ENCODE measurements around the gene IFRD2. TPM values are rescaled to one million over a fixed set of nuclear protein-coding genes. Genes with fewer than 3 reads are reported as not detected.

Gene IFRD2
- total RNA-seq, 1 donor from 2014 or later = 51.2 TPM

GRCh38 chr3:50242381-50242770 lies 49.9 kb downstream of the IFRD2 start:
- ATAC-seq (no peak), DNase-seq (ENCODE audit: low spot score) (no peak)
- intact Hi-C loops (cut with DNase I) = no loop called here

GRCh38 chr3:50241713-50242380 lies 50.4 kb downstream of the IFRD2 start:
- ATAC-seq (no peak), DNase-seq (ENCODE audit: low spot score) (no peak)
- intact Hi-C loops (cut with DNase I) = no loop called here

GRCh38 chr3:50241163-50241562 lies 51.1 kb downstream of the IFRD2 start:
- DNase-seq (ENCODE audit: low spot score) (no peak), ATAC-seq (no peak)
- intact Hi-C loops (cut with DNase I) = no loop called here

- DNase-seq (ENCODE audit: low spot score) = no peak
- intact Hi-C loops (cut with DNase I) = no loop called here
Observed at GRCh38 chr3:50239649-50240048, 52.6 kb downstream of the IFRD2 start.

GRCh38 chr3:50238549-50239026 lies 53.6 kb downstream of the IFRD2 start:
- intact Hi-C loops (cut with DNase I) = no loop called here
- ATAC-seq (peak; percentile 5), DNase-seq (ENCODE audit: low spot score) (peak; percentile 87)

More at GRCh38 chr3:50239649-50240048, 52.6 kb downstream of the IFRD2 start:
- no peak for ATAC-seq

- peak; percentile 56 for ATAC-seq
- intact Hi-C loops (cut with DNase I) = no loop called here
- peak; percentile 89 for DNase-seq (ENCODE audit: low spot score)
Observed at GRCh38 chr3:50237754-50238548, 54.3 kb downstream of the IFRD2 start.

Other genes starting within 250 kb of the IFRD2 start
- gene RBM5, start 203.5 kb downstream of the IFRD2 start, total RNA-seq = 231 TPM
- gene SEMA3F, start 137.1 kb downstream of the IFRD2 start, total RNA-seq = 29.3 TPM
- not detected for gene GNAT1, start 100.8 kb downstream of the IFRD2 start, total RNA-seq
- gene SLC38A3, start 87.2 kb downstream of the IFRD2 start, total RNA-seq = 2.5 TPM
- gene GNAI2, start 56.2 kb downstream of the IFRD2 start, total RNA-seq = 313 TPM
- 390 TPM for gene SEMA3B, start 23.3 kb downstream of the IFRD2 start, total RNA-seq
- gene LSMEM2, start 13.3 kb downstream of the IFRD2 start, total RNA-seq = 2.0 TPM
- 1.5 TPM for gene HYAL3, start 7.0 kb upstream of the IFRD2 start, total RNA-seq
- 20.7 TPM for gene NAA80, start 7.0 kb upstream of the IFRD2 start, total RNA-seq
- gene HYAL1, start 11.1 kb upstream of the IFRD2 start, total RNA-seq = 19.4 TPM
- 48.8 TPM for gene HYAL2, start 30.3 kb upstream of the IFRD2 start, total RNA-seq
- 17.7 TPM for gene TUSC2, start 35.8 kb upstream of the IFRD2 start, total RNA-seq
- gene RASSF1, start 48.4 kb upstream of the IFRD2 start, total RNA-seq = 51.0 TPM
- 1.9 TPM for gene ZMYND10, start 53.3 kb upstream of the IFRD2 start, total RNA-seq
- gene NPRL2, start 58.3 kb upstream of the IFRD2 start, total RNA-seq = 20.6 TPM
- 10.1 TPM for gene CYB561D2, start 58.4 kb upstream of the IFRD2 start, total RNA-seq
- 29.6 TPM for gene TMEM115, start 67.1 kb upstream of the IFRD2 start, total RNA-seq
- gene CACNA2D2, start 211.2 kb upstream of the IFRD2 start, total RNA-seq = 1.8 TPM